ENCODE results near the gene DIAPH1.
A peak's percentile ranks its signal among the peaks of the same experiment; 100 is the strongest.

Gene DIAPH1

GRCh38 chr5:141618804-141619554 lies at the start of gene DIAPH1:
DIAPH1 (minus strand) TSS chr5:141619000; CDS start chr5:141618914, 86 bp downstream.
- Mint-ChIP-seq H3K4me1 (ENCODE audit: low read depth) (peaks cover 52% of the 10 kb centered on the region), H3K27me3 (no peaks in the 10 kb centered on the region), H3K4me3 (peak within 1 kb of the TSS; percentile 91), H3K27ac (peak within 1 kb of the TSS; percentile 97), H3K9me3 (no peaks in the 10 kb centered on the region), H3K36me3 (ENCODE audit: low read depth) (peaks cover 59% of the 10 kb centered on the region)

GRCh38 chr5:141665995-141666940 lies 47.5 kb upstream of the DIAPH1 start:
- Mint-ChIP-seq H3K36me3 (ENCODE audit: low read depth) (no peaks in the 10 kb centered on the region), H3K27ac (no peak overlapping the region), H3K4me3 (no peak overlapping the region), H3K9me3 (no peaks in the 10 kb centered on the region), H3K27me3 (no peaks in the 10 kb centered on the region), H3K4me1 (ENCODE audit: low read depth) (no peaks in the 10 kb centered on the region)

- H3K27me3 Mint-ChIP-seq: no peaks in the 10 kb centered on the region
- no peak overlapping the region for H3K4me3 Mint-ChIP-seq
- H3K36me3 Mint-ChIP-seq (ENCODE audit: low read depth): no peaks in the 10 kb centered on the region
- no peaks in the 10 kb centered on the region for H3K4me1 Mint-ChIP-seq (ENCODE audit: low read depth)
- no peaks in the 10 kb centered on the region for H3K9me3 Mint-ChIP-seq
- no peak overlapping the region for H3K27ac Mint-ChIP-seq
These were observed 46.1 kb upstream of the DIAPH1 start for GRCh38 chr5:141664733-141665461.

DNA sequence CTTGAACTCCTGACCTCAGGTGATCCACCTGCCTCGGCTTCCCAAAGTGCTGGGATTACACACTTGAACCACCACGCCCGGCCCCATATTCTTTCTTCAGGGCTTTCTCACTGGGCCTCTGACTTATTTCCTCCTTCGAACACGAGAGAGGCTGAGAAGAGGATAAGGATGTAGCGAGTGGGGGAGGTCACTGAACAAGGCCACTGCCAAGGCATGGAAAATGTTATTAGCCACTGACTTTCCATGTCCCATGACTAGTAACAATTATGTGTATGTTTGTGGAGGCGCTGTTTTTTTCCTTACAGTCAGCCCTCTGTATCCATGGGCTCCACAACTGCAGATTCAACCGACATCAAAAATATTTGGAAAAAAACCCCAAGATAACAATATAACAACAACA lies 44.7 kb upstream of the DIAPH1 start:
- Mint-ChIP-seq H3K27me3 (no peaks in the 10 kb centered on the region), H3K36me3 (ENCODE audit: low read depth) (no peaks in the 10 kb centered on the region), H3K27ac (no peak overlapping the region), H3K4me3 (no peak overlapping the region), H3K4me1 (ENCODE audit: low read depth) (no peaks in the 10 kb centered on the region), H3K9me3 (no peaks in the 10 kb centered on the region)

GRCh38 chr5:141662028-141662427 lies 43.2 kb upstream of the DIAPH1 start:
- H3K4me3 Mint-ChIP-seq: no peak overlapping the region
- peaks cover 6% of the 10 kb centered on the region for H3K4me1 Mint-ChIP-seq (ENCODE audit: low read depth)
- no peak overlapping the region for H3K27ac Mint-ChIP-seq
- no peaks in the 10 kb centered on the region for H3K9me3 Mint-ChIP-seq
- H3K27me3 Mint-ChIP-seq: no peaks in the 10 kb centered on the region
- peaks cover 9% of the 10 kb centered on the region for H3K36me3 Mint-ChIP-seq (ENCODE audit: low read depth)

DNA sequence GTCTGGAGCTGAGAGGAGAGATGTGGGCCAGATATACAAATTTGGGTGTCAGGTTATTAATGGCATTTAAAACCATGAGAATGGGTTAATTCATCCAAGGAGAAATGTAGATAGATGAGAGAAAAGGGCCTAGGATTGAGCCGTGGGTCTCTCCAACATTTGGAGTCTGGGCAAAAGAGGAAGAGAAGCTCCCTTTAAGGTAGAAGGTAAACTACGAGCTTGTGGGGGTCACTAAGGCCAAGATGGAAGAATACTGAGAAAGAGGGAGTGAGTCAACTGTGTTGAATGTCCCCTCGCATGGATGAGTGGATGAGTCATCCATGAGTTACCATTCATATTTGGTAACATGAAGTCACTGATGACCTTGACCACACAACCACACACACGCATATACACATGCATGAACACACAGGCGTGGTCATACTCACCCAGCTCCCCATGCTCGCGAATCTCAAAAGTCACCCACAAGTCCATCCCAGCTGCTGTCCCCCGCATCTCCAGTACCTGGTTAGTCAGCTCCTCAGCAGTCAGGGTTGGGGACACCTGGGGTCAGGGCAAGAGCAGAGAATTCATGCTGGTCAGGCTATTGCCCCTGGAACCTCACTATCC lies 39.2 kb upstream of the DIAPH1 start:
- peaks cover 13% of the 10 kb centered on the region for H3K36me3 Mint-ChIP-seq (ENCODE audit: low read depth)
- peaks cover 10% of the 10 kb centered on the region for H3K4me1 Mint-ChIP-seq (ENCODE audit: low read depth)
- H3K4me3 Mint-ChIP-seq: no peak overlapping the region
- no peak overlapping the region for H3K27ac Mint-ChIP-seq
- H3K27me3 Mint-ChIP-seq: no peaks in the 10 kb centered on the region
- no peaks in the 10 kb centered on the region for H3K9me3 Mint-ChIP-seq

DNA sequence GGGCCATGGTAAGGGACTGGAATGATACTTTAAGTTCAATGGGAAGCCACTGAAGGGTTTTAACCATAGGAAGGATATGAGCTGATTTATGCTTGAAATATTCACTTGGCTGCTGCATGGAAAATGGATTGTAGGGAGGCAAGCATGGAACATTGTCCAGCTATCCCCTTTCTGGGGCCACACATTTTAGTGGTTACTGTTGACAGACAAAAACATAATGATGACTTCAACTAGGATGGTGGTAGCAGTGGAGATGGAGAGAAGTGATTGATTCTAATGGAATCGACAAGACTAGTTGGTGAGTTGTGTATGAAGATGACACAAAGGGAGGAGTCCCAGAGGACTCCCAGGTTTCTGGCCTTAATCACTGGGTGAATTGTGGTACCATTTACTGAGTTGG lies 38.6 kb upstream of the DIAPH1 start:
- Mint-ChIP-seq H3K4me3 (no peak overlapping the region), H3K27ac (no peak overlapping the region), H3K27me3 (no peaks in the 10 kb centered on the region), H3K4me1 (ENCODE audit: low read depth) (peaks cover 13% of the 10 kb centered on the region), H3K36me3 (ENCODE audit: low read depth) (peaks cover 13% of the 10 kb centered on the region), H3K9me3 (no peaks in the 10 kb centered on the region)

DNA sequence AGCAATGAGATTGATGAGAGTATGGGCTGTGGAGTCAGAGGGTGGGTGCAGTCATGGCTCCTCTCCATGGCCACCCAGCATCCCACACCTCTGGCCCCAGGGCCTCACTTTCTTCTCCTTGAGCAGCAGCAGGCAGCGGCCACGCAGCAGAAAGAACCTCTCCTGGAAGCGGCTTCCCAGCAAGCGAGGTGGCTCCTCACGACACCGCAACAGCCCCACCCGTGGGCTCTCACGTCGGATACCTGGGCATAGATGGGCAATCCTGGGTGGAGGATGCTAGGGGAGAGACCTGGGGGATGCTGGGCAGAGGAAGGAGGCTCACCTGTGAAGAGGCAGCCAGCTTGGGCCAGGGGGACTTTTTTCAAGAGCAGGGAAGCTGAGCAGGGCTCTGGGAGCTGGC lies 37.6 kb upstream of the DIAPH1 start:
- Mint-ChIP-seq H3K36me3 (ENCODE audit: low read depth) (peaks cover 13% of the 10 kb centered on the region), H3K9me3 (no peaks in the 10 kb centered on the region), H3K4me3 (no peak overlapping the region), H3K27ac (no peak overlapping the region), H3K27me3 (no peaks in the 10 kb centered on the region), H3K4me1 (ENCODE audit: low read depth) (peaks cover 22% of the 10 kb centered on the region)

GRCh38 chr5:141655020-141655419 lies 36.2 kb upstream of the DIAPH1 start:
- Mint-ChIP-seq H3K36me3 (ENCODE audit: low read depth) (peaks cover 13% of the 10 kb centered on the region), H3K27me3 (no peaks in the 10 kb centered on the region), H3K4me1 (ENCODE audit: low read depth) (peaks cover 29% of the 10 kb centered on the region), H3K27ac (no peak overlapping the region), H3K9me3 (no peaks in the 10 kb centered on the region), H3K4me3 (no peak overlapping the region)

DNA sequence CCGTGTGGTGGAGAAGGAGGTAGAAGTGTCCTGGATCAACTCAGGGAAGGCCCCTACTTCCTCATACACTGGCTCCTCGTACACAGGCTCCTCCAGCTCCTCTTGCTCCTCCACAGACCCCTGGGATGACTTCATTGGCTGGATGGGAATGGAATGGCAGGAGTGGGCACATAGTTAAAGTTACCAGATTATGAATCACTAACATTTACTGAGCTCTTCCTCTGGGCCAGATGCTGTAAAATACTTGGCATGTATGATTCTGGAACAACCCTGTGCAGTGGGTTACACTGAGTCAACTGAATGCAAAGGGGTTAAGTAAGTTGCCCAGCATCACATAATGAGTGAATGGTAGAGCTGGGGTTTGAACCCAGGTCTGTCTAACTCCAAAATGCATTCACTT lies 35.5 kb upstream of the DIAPH1 start:
- H3K36me3 Mint-ChIP-seq (ENCODE audit: low read depth): peaks cover 13% of the 10 kb centered on the region
- no peaks in the 10 kb centered on the region for H3K9me3 Mint-ChIP-seq
- peaks cover 34% of the 10 kb centered on the region for H3K4me1 Mint-ChIP-seq (ENCODE audit: low read depth)
- H3K27me3 Mint-ChIP-seq: no peaks in the 10 kb centered on the region
- H3K27ac Mint-ChIP-seq: no peak overlapping the region
- no peak overlapping the region for H3K4me3 Mint-ChIP-seq

- Mint-ChIP-seq H3K27me3 (no peaks in the 10 kb centered on the region), H3K4me3 (peak overlapping the region; percentile 93), H3K27ac (peak overlapping the region; percentile 42), H3K9me3 (no peaks in the 10 kb centered on the region), H3K4me1 (ENCODE audit: low read depth) (peaks cover 28% of the 10 kb centered on the region), H3K36me3 (ENCODE audit: low read depth) (peaks cover 6% of the 10 kb centered on the region)
These were observed 32.9 kb upstream of the DIAPH1 start for GRCh38 chr5:141651728-141652105.

DNA sequence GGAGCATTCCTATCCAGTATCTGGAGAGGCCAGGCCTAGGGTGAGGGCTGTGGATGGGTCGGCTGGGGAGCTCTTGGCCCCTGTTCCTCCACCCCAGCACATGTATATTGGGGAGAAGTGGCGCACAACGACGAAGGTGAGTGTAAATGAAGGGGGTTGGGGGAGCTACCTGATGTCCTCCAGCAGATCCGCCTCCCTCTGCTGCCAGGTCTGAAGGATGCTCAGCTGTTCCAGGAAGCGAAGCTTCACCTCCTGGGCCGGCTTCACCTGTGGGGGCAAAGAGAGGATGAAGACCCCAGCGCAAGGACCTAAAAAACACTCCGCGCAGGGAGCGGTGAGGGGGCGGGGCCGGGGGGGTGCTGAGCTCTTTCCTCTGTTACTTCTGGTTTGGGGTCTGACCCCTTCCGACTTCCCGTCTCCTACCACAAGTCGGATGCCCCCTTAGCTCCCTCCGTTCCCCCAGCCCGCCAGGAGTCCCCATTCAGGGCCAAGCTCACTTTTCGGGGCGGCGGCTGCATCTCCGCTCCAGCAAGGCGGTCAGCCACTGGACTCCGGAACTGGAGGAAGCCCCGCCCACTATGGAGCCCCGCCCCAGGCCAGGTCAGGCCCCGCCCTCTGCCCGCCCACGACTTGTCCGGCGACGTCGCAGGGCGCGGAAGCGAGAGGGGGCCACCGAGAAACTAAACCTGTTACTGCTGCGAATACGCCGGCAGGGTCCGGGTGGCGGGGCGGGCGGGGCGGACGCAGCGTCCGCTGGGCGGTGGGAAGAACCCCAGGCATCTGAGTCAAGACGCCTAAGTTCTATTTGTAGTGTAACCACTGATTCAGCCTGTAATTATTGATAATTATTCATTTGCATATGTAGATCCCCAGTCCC lies 32.3 kb upstream of the DIAPH1 start, which contains the start of gene FCHSD1:
FCHSD1 (minus strand) TSS at position 568 of the 877 bp plus-strand sequence; CDS start at position 518, 50 bp downstream.
- Mint-ChIP-seq H3K9me3 (no peaks in the 10 kb centered on the region), H3K4me1 (ENCODE audit: low read depth) (peaks cover 27% of the 10 kb centered on the region), H3K4me3 (peak within 1 kb of the TSS; percentile 93), H3K36me3 (ENCODE audit: low read depth) (peaks cover 9% of the 10 kb centered on the region), H3K27me3 (no peaks in the 10 kb centered on the region), H3K27ac (peak within 1 kb of the TSS; percentile 89)

DNA sequence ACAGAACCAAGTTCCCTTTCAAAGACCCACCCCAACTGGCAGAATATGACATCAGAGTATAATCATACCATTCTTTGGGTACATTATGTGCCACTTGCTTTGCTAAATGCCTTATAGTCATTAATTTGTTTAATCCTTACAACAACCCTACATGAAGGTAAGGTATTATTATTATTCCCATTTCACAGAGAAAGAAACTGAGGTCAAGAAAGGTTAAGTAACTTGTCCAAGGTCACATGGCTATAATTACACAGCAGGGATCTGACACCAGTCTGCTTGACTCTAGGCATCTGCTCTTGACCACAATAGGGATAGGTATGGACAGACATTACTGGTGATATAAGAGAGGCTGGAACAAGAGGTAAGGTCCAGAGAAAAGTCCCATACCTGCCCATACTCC lies 31.2 kb upstream of the DIAPH1 start:
- Mint-ChIP-seq H3K27ac (no peak overlapping the region), H3K4me3 (peak overlapping the region; percentile 55), H3K36me3 (ENCODE audit: low read depth) (peaks cover 8% of the 10 kb centered on the region), H3K9me3 (no peaks in the 10 kb centered on the region), H3K4me1 (ENCODE audit: low read depth) (peaks cover 24% of the 10 kb centered on the region), H3K27me3 (no peaks in the 10 kb centered on the region)
